ENCODE measurements around the gene INPP5J. TPM values are rescaled to one million over a fixed set of nuclear protein-coding genes. Genes with fewer than 3 reads are reported as not detected.

INPP5J gene
- total RNA-seq, 4 donors from 2014 or later, result 1.4 to 4.2 (median 2.9) TPM

DNA sequence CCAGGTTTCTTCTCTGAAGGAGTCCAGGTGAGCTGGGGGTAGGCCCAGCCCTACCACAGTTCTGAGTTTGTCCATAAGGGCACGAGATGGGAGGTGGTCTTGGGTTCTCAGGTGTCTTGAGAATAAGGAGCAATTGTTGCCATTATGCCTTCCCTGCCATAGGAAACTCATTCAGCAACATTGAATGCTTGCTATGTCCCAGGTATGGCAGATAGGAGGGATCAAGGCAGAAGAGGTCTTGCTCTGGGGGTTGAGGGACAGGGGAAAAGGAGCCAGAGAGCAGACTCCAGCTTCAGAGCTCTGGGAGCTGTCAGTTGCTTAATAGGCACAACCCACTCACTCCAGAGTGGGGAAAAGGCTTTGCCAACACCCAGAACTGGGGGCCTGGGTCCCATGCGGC is 19.7 kb upstream of the INPP5J start:
- DNase-seq (ENCODE audit: low spot score in 2 of 2), result no peak
- WGBS, 2 donors, result 83% methylated on average over 2 of the region's 2 CpGs
- intact Hi-C loops (cut with DNase I; ENCODE audit: low total_unique reads), result loop anchor here (10.0 kb wide), 1 partner anchor 132 kb away; no protein-coding TSS in a partner anchor
- TF ChIP-seq, protein P1, sequence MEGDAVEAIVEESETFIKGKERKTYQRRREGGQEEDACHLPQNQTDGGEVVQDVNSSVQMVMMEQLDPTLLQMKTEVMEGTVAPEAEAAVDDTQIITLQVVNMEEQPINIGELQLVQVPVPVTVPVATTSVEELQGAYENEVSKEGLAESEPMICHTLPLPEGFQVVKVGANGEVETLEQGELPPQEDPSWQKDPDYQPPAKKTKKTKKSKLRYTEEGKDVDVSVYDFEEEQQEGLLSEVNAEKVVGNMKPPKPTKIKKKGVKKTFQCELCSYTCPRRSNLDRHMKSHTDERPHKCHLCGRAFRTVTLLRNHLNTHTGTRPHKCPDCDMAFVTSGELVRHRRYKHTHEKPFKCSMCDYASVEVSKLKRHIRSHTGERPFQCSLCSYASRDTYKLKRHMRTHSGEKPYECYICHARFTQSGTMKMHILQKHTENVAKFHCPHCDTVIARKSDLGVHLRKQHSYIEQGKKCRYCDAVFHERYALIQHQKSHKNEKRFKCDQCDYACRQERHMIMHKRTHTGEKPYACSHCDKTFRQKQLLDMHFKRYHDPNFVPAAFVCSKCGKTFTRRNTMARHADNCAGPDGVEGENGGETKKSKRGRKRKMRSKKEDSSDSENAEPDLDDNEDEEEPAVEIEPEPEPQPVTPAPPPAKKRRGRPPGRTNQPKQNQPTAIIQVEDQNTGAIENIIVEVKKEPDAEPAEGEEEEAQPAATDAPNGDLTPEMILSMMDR (IDR thresholded peaks at IDR 0.05), result no peak
- TF ChIP-seq POLR2A (IDR thresholded peaks at IDR 0.05), result no peak
- H3K4me3 ChIP-seq (ENCODE audit: low read depth, poor library complexity, severe bottlenecking), result no peak overlapping the region

DNA sequence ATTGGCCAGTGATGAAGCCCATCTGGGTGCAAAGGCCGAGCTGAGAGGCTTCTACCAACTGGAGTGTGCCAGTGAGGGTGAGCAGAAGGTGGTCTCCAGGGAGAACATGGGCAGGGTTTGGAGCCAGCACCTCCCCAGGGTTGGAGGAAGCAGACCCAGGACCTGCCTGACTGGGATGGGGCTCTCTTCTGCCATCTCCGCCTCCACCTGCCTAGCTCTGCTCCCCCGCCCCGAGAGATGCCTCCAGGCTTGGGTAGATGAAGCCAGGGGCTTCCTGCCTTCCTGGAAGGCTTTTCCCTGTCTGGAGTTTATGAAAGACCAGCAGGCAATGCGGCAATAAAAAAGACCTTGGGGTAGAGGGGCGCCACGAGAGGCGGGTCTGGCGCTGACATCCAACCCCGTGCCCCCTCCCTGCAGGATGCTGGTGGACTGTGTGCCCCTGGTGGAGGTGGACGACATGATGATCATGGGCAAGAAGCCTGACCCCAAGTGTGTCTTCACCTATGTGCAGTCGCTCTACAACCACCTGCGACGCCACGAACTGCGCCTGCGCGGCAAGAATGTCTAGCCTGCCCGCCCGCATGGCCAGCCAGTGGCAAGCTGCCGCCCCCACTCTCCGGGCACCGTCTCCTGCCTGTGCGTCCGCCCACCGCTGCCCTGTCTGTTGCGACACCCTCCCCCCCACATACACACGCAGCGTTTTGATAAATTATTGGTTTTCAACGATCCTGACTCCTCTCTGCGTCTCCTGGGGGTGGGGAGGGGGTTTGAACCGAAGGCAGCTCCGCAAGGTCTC is 18.7 kb upstream of the INPP5J start:
- no peak for DNase-seq (ENCODE audit: low spot score in 2 of 2)
- intact Hi-C loops (cut with DNase I; ENCODE audit: low total_unique reads), result loop anchor here (10.0 kb wide), 1 partner anchor 131 kb away; no protein-coding TSS in a partner anchor
- H3K4me3 ChIP-seq (ENCODE audit: low read depth, poor library complexity, severe bottlenecking), result no peak overlapping the region
- TF ChIP-seq POLR2A (IDR thresholded peaks at IDR 0.05), result no peak
- TF ChIP-seq, protein P1 (IDR thresholded peaks at IDR 0.05), result no peak
- WGBS, 2 donors, result 81 to 84% methylated on average over 29 to 33 of the region's 33 CpGs

DNA sequence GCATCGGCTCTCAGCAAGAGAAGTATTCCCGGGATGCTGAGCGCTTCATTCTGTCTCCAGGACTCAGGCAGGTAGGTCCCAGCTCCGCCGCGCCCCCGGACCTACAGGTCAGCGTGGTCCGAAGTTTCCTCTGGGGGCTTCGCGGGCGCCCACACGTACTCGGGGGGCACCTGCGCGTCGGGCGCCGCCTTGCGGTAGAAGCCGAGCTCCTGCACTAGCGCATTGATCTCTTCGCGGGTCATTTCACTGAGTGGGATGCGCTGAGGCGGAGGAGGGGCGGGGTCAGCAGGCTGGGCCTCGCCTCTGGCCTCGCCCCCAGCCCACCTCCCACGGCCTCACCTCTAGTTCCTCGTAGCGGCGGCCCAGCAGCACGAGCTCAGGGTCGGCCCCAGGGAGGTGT is 17.9 kb upstream of the INPP5J start:
- no peak for TF ChIP-seq POLR2A (IDR thresholded peaks at IDR 0.05)
- TF ChIP-seq, protein P1 (IDR thresholded peaks at IDR 0.05), result no peak
- 66 to 69% methylated on average over 30 to 35 of the region's 35 CpGs for WGBS, 2 donors
- intact Hi-C loops (cut with DNase I; ENCODE audit: low total_unique reads), result loop anchor here (10.0 kb wide), 1 partner anchor 130 kb away; no protein-coding TSS in a partner anchor
- DNase-seq (ENCODE audit: low spot score in 2 of 2), result peak in 1 of 2 donors; percentile 86
- no peak overlapping the region for H3K4me3 ChIP-seq (ENCODE audit: low read depth, poor library complexity, severe bottlenecking)

DNA sequence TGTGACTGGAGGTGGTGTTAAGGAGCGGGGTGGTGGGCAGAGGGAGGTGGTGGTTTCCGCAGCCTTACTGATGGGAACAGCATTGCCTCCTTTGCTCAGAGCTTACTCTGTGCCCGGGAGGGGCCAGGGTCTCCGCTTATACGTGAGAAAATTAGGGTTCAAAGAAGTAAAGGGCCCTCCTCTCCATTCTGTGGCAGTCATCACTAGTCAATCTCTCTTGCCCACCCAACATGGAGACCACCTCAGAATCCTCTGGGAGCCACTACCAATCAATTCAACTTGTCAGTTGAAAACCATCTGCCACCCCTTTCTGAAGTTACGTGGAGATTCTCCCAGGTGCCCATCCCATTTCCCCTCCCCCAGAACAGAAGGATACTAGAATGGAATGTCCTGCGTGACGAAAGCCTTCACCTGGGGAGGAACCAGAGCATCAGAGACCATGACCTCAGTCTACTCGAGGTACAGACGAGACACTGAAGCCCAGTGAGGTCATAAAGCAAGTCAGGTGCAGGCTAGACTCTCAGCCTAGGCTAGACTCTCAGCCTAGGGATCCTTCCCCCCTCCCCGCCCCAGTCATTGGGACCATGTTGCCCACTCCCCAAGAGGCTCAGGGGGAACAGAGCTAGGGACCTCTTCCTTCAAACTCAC is 17.4 kb upstream of the INPP5J start:
- no peak for DNase-seq (ENCODE audit: low spot score in 2 of 2)
- intact Hi-C loops (cut with DNase I; ENCODE audit: low total_unique reads), result loop anchor here (10.0 kb wide), 1 partner anchor 129 kb away; no protein-coding TSS in a partner anchor
- H3K4me3 ChIP-seq (ENCODE audit: low read depth, poor library complexity, severe bottlenecking), result no peak overlapping the region
- TF ChIP-seq, protein P1 (IDR thresholded peaks at IDR 0.05), result no peak
- 81 to 86% methylated on average over 11 of the region's 11 CpGs for WGBS, 2 donors

DNA sequence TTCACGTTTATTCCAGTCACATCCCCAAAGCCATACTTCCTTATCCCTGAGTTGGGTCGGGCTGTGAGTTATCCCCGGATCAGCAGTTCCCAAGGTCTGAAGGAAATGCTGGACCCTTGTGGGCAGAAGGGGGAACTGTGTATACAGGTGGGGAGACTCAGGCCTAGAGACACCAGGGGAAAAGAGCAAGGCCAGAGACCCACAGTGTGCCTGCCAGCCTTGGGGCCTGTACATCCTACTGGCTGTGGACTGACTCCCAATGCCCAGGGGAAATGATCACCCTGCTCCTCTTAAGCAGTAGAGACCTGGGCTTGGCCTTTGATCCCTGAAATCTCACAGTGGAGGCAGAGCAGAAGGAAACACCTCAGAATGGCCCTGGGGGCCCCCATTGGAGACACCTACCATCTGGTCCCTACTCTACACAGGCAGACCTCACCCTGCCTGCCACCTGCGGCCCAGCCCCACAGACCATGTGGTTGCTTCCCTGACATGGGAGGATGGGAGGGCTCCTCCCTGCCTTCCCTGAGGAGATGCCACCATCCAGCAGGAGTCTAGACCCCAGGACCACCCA is 16.7 kb upstream of the INPP5J start:
- no peak for DNase-seq (ENCODE audit: low spot score in 2 of 2)
- H3K4me3 ChIP-seq (ENCODE audit: low read depth, poor library complexity, severe bottlenecking), result no peak overlapping the region
- intact Hi-C loops (cut with DNase I; ENCODE audit: low total_unique reads), result loop anchor here (10.0 kb wide), 1 partner anchor 129 kb away; no protein-coding TSS in a partner anchor
- TF ChIP-seq POLR2A (IDR thresholded peaks at IDR 0.05), result no peak
- TF ChIP-seq, protein P1 (IDR thresholded peaks at IDR 0.05), result no peak
- WGBS, 2 donors, result 48 to 51% methylated on average over 4 of the region's 4 CpGs
